Dermis microvascular lymphatic vessel endothelial cell (primary cell): ENCODE results near the gene GPR137. TPM values are rescaled to one million over a fixed set of nuclear protein-coding genes. Genes with fewer than 3 reads are reported as not detected.

Experiments used
- total RNA-seq: library from RNA; depleted of rRNA; stranded (reverse); fragments of >200 nt; gene quantifications from 2 replicates; pipeline ENCODE4 v1.2.1, GENCODE V29; 2014

GPR137 gene
- total RNA-seq, 1 donor from 2014 or later = 6.2 TPM

Other genes with a start within 250 kb of the GPR137 start
- not detected in 2 replicates for gene FLRT1, start 249.9 kb upstream of the GPR137 start, total RNA-seq
- 23.1 and 25.4 TPM in 2 replicates for gene MACROD1, start 119.7 kb upstream of the GPR137 start, total RNA-seq
- 117 and 122 TPM in 2 replicates for gene STIP1, start 99.7 kb upstream of the GPR137 start, total RNA-seq
- 5.4 and 15.7 TPM in 2 replicates for gene FERMT3, start 79.1 kb upstream of the GPR137 start, total RNA-seq
- 19.3 and 27.6 TPM in 2 replicates for gene TRPT1, start 59.7 kb upstream of the GPR137 start, total RNA-seq
- gene NUDT22, start 59.6 kb upstream of the GPR137 start, total RNA-seq = 26.4 and 31.1 TPM in 2 replicates
- 7.8 and 20.1 TPM in 2 replicates for gene DNAJC4, start 55.3 kb upstream of the GPR137 start, total RNA-seq
- gene VEGFB, start 51.3 kb upstream of the GPR137 start, total RNA-seq = 7.7 and 22.4 TPM in 2 replicates
- 51.3 and 69.7 TPM in 2 replicates for gene FKBP2, start 44.8 kb upstream of the GPR137 start, total RNA-seq
- gene PPP1R14B, start 38.9 kb upstream of the GPR137 start, total RNA-seq = 130 and 156 TPM in 2 replicates
- 16.3 and 17.3 TPM in 2 replicates for gene PLCB3, start 34.3 kb upstream of the GPR137 start, total RNA-seq
- gene BAD, start 1.2 kb upstream of the GPR137 start, total RNA-seq = 65.4 and 65.7 TPM in 2 replicates
- not detected in 2 replicates for gene KCNK4, start 5.5 kb downstream of the GPR137 start, total RNA-seq
- gene CATSPERZ, start 14.5 kb downstream of the GPR137 start, total RNA-seq = 0.25 TPM in 1 of 2 replicates, not detected in the other
- gene ESRRA, start 19.7 kb downstream of the GPR137 start, total RNA-seq = 42.0 and 56.0 TPM in 2 replicates
- gene TRMT112, start 31.7 kb downstream of the GPR137 start, total RNA-seq = 168 and 222 TPM in 2 replicates
- 217 and 224 TPM in 2 replicates for gene PRDX5, start 32.3 kb downstream of the GPR137 start, total RNA-seq
- 1.5 and 1.8 TPM in 2 replicates for gene CCDC88B, start 54.4 kb downstream of the GPR137 start, total RNA-seq
- gene RPS6KA4, start 73.3 kb downstream of the GPR137 start, total RNA-seq = 29.4 and 35.8 TPM in 2 replicates